Measurements from ENCODE around the gene GOLGA8B.

GRCh38 chr15:34613997-34614396 is 30.5 kb upstream of the GOLGA8B start:
- TF ChIP-seq CTCF (IDR thresholded peaks at IDR 0.05; ENCODE audit: poor library complexity) (no peak), EZH2 (IDR thresholded peaks at IDR 0.05; ENCODE audit: borderline replicate concordance) (no peak), EZH2phosphoT487 (IDR thresholded peaks at IDR 0.05; ENCODE audit: low read depth, severe bottlenecking, unreplicated experiment) (no peak)
